GM19351 (cell line): Measurements from ENCODE around the gene ERP44.

Experiments used
- ATAC-seq: cut with Tn5 transposase; IDR thresholded peaks from one replicate; pipeline ENCODE4 v1.9.1; 2021; ENCODE audit warnings: mild to moderate bottlenecking, moderate library complexity; ENCODE audit not compliant: unreplicated experiment

Gene ERP44

GRCh38 chr9:99955606-99956005, 143.2 kb downstream of the ERP44 start:
- no peak for ATAC-seq

DNA sequence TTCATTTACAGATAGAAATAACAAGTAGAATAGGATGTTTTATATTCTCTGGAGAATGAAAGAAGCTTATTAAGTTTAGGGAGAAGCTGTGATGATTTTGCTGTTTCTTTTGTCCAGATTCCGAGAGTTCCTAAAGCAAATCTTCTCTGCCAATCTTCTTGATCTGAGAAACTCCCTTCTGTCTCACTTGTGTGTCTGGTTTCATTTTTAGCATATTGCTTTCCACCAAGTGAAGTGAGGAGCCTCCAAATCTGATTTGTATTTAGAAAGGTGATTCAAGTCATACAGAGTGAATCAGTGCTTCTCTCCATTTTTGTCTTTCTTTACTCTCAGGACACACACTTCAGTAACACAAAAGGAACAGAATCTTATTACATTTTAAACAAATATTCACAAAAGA, 144.0 kb downstream of the ERP44 start:
- ATAC-seq: peak; percentile 77

DNA sequence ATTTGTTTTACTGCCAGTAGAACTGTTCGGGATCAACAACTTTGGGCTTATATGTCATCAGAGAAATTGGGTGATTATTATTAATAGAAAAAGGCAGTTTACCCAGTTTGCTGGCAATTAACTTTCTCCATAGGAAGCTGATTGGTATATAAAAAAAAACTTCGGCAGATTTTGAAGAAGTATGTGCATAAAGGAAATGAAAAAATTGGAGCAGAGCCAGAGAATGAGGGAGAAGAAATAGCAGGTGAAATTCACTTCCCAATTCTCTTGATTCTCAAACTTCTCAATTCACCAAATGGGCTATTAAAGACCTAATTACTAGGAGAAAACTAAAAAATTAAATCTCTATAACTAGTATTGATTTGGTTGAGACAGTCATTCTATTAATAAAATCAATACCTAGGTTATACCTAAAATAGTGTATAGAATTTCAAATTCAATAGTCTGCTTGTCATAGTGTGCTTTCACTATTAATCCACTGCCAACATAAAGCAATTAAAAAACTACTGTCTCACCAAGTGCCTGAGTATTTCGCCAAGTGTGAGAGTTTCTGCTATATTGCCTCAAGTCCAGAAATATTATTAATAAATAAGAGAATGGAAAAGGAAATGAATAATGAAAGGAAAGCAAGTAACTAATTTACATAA, 144.8 kb downstream of the ERP44 start:
- ATAC-seq: peak; percentile 65

GRCh38 chr9:99948896-99949295, 149.9 kb downstream of the ERP44 start:
- no peak for ATAC-seq

DNA sequence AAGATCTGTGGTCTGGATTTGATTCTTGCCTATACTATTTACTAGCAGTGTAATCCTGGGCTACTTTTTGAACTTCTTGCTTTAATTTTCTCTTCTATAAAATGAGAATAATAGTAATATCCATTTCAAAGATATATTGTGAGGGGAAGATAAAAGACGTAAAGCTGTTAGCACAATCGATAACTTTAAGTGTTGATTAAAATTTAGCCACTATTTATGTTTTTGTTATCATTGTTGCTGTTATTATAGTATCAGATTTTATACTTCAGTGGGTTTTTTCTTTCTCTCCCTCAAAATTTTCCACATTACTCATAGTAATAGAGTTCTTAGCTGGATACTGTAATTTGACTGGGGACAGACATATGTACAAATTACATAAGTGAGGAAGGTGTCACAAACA, 150.3 kb downstream of the ERP44 start:
- no peak for ATAC-seq

DNA sequence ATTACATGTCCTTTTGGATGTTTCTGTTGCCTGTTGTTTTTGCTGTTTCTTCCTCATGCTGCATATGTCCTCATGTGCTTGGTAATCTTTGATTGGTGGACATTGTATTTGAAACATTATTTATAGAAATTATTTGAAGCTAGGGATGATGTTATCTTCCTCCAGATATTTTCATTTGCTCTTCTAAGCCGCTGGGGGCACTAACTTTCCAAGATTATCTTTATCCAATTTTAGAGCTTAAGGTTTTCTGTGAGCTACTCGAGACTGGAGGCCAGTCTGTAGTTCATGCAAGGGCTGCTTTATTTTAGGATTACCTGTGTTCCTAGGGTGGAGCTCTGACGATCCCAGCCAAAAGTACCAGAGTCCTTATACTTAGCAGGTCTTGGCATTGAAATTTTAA, 151.4 kb downstream of the ERP44 start:
- no peak for ATAC-seq

DNA sequence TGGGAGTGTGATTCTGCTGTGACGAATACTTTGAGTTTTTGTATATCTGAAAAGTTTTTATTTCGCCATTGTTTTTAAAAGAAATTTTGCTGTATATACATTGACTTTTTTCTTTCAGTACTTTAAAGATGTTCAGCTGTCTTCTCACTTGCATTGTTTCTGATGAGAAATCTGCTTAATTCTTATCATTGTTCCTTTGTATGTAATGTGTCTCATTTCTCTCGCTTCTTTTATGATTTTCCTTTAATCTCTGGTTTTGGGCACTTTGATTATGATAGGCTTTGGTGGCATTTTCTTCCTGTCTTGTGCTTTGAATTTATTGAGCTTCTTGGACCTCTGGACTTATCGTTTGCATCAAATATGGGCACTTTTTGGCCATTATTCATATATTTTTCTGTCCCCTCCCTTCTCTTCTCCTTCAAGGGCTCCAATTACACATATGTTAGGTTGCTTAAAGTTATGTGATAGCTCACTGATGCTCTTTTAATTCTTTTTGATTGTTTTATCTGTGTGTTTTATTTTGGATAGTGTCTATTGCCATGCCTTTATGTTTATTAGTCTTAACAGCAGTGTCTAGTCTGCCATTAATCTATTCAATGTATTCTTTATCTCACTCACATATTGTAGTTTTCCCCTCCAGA, 161.7 kb downstream of the ERP44 start:
- ATAC-seq: no peak

- no peak for ATAC-seq
Measured at GRCh38 chr9:99931155-99931840, 167.5 kb downstream of the ERP44 start.

GRCh38 chr9:99929652-99930051, 169.1 kb downstream of the ERP44 start:
- no peak for ATAC-seq
